ENCODE measurements around the gene FOXRED2. TPM values are rescaled to one million over a fixed set of nuclear protein-coding genes. Genes with fewer than 3 reads are reported as not detected.
A peak's percentile ranks its signal among the peaks of the same experiment; 100 is the strongest.

Gene FOXRED2
- total and polyA plus RNA-seq, 2 of the 8 experiments (the other 6 are each of a cell fraction or from before 2014, with no cell fraction given): 11.5 to 27.8 TPM

GRCh38 chr22:36541831-36542411 is 35.1 kb upstream of the FOXRED2 start:
- H3K4me2 ChIP-seq (ENCODE audit: insufficient read depth in 1 of 2, low read depth in 2 of 2, low read length in 2 of 2): no peak overlapping the region
- no peak overlapping the region for H2AK5ac ChIP-seq (ENCODE audit: low read depth, low read length)
- ChIA-PET CTCF (ENCODE audit: partially characterized antibody) (interaction anchor here (0.8 to 1.4 kb wide), 6 partner anchors 10 to 436 kb away, joined by 3 to 4 read pairs (median 3); no protein-coding TSS in a partner anchor), POLR2A (ENCODE audit: partially characterized antibody) (interaction anchor here (2.6 kb wide), 1 partner anchor 12 kb away, joined by 9 read pairs; the partner anchor contains the start of gene EIF3D)
- H3K27me3 ChIP-seq (replicated peaks in 1 of 4; ENCODE audit: control insufficient read depth in 3 of 4, extremely low read depth in 1 of 4, insufficient read depth in 3 of 4, low read length in 3 of 4): no peaks in the 10 kb centered on the region; a peak in 2 of 7 replicates
- no peak overlapping the region for H3K23ac ChIP-seq (ENCODE audit: insufficient read length)
- H2BK15ac ChIP-seq (ENCODE audit: low read length): 0 out of 2 replicates have a peak overlapping the region, but pooled peaks have one; percentile 25
- no peak overlapping the region for H3K14ac ChIP-seq (ENCODE audit: insufficient read length)
- H3K18ac ChIP-seq (ENCODE audit: extremely low read depth, low read length): no peak overlapping the region
- H3K4ac ChIP-seq (replicated peaks; ENCODE audit: insufficient read length, low read depth, low read length): no peak overlapping the region
- H2AFZ ChIP-seq (ENCODE audit: low read length): peak overlapping the region; percentile 68; the same call in 1 of the 2 replicates
- no peaks in the 10 kb centered on the region for H4K20me1 ChIP-seq (replicated peaks in 1 of 2; ENCODE audit: control insufficient read depth in 1 of 2, insufficient read depth in 2 of 2, low read length in 2 of 2)
- no peaks in the 10 kb centered on the region for H3K79me2 ChIP-seq (ENCODE audit: control insufficient read depth in 1 of 2, insufficient read depth in 2 of 2, low read length in 2 of 2)
- H2BK12ac ChIP-seq (ENCODE audit: low read depth, low read length): peak overlapping the region; percentile 64; the same call in 1 of the 2 replicates
- H3K23me2 ChIP-seq (ENCODE audit: low read depth, low read length): no peaks in the 10 kb centered on the region
- H4K5ac ChIP-seq (ENCODE audit: insufficient read length, low read depth, low read length): no peak overlapping the region
- DNase-seq (ENCODE audit: low read depth in 1 of 2, low spot score in 2 of 2) (no peak), FAIRE-seq (no peak)
- H3K4me3 ChIP-seq (ENCODE audit: extremely low read depth in 1 of 4, insufficient read depth in 2 of 4, low read depth in 3 of 4, low read length in 4 of 4): no peak overlapping the region
- no peaks in the 10 kb centered on the region for H3K79me1 ChIP-seq (ENCODE audit: low read depth, low read length)
- H2BK20ac ChIP-seq (ENCODE audit: low read length): no peak overlapping the region
- no peak overlapping the region for H4K91ac ChIP-seq (replicated peaks; ENCODE audit: insufficient read length, low read length)
- WGBS, 2 experiments (ENCODE audit: extremely low coverage in 1 of 2, insufficient coverage in 1 of 2, insufficient read length in 1 of 2, insufficient replicate concordance in 2 of 2, low coverage in 1 of 2, low lambda C conversion rate in 2 of 2, missing lambda C conversion rate in 1 of 2): 93% methylated on average over 9 of the region's 9 CpGs; no CpG with 5 or more reads in 1 of the 2 experiments
- no peaks in the 10 kb centered on the region for H3K36me3 ChIP-seq (ENCODE audit: control insufficient read depth in 2 of 4, insufficient read depth in 4 of 4, low read length in 3 of 4)
- H2BK120ac ChIP-seq (replicated peaks; ENCODE audit: low read depth, low read length): no peak overlapping the region
- H2BK5ac ChIP-seq (ENCODE audit: low read depth, low read length): peak overlapping the region; percentile 10; the same call in 1 of the 2 replicates
- H4K8ac ChIP-seq (ENCODE audit: extremely low read depth, insufficient read depth, low read length): no peak overlapping the region
- H3K27ac ChIP-seq (ENCODE audit: low read depth, low read length): no peak overlapping the region
- H3K56ac ChIP-seq (replicated peaks; ENCODE audit: insufficient read length, low read depth, low read length): no peak overlapping the region
- no peak overlapping the region for H3K9ac ChIP-seq (replicated peaks in 1 of 4; ENCODE audit: extremely low read depth in 1 of 4, low read depth in 3 of 4, low read length in 3 of 4)
- no peaks in the 10 kb centered on the region for H3K9me3 ChIP-seq (ENCODE audit: insufficient read depth in 2 of 2, low read depth in 1 of 2, low read length in 1 of 2)
- H3K4me1 ChIP-seq (replicated peaks in 1 of 4; ENCODE audit: control insufficient read depth in 3 of 4, insufficient read depth in 4 of 4, low read length in 3 of 4): no peaks in the 10 kb centered on the region; a peak in 2 of 7 replicates
- TF ChIP-seq EZH2 (IDR thresholded peaks at IDR 0.05; ENCODE audit: low read depth, low read length, severe bottlenecking) (no peak), RAD21 (IDR thresholded peaks at IDR 0.05 in 1 of 2, conservative IDR thresholded peaks at IDR 0.05 in 1 of 2; ENCODE audit: low read depth in 2 of 2, low read length in 2 of 2) (no peak), HDAC6 (IDR thresholded peaks at IDR 0.05; ENCODE audit: low read depth, low read length) (no peak), SUZ12 (IDR thresholded peaks at IDR 0.05; ENCODE audit: low read length) (no peak), MAFK (IDR thresholded peaks at IDR 0.05; ENCODE audit: low read depth, low read length) (no peak), POU5F1 (IDR thresholded peaks at IDR 0.05; ENCODE audit: low read depth, low read length) (no peak), SP2 (IDR thresholded peaks at IDR 0.05; ENCODE audit: low read length) (no peak), USF2 (IDR thresholded peaks at IDR 0.05; ENCODE audit: low read length) (no peak), BCL11A (IDR thresholded peaks at IDR 0.05; ENCODE audit: low read depth in 2 of 2, low read length in 2 of 2) (no peak), EP300 (IDR thresholded peaks at IDR 0.05; ENCODE audit: borderline replicate concordance in 1 of 2, low read depth in 2 of 2, low read length in 2 of 2) (no peak)
